NOMO-1 treated with DMSO at 0.1 percent for 48 hours (cell line): ENCODE results near the gene FYN.
"Not testable (repeated sequence)": the region's sequence is repeated elsewhere in the genome, so short reads cannot be mapped to it uniquely, and the experiment has no call there.

ENCODE experiments used
- DNase-seq: peaks from one replicate; lab custom pipeline; 2025; ENCODE audit not compliant: unreplicated experiment; lab: John Stamatoyannopoulos, UW

The FYN gene

GRCh38 chr6:111686932-111687266 lies 186.4 kb downstream of the FYN start:
- DNase-seq, result no peak

DNA sequence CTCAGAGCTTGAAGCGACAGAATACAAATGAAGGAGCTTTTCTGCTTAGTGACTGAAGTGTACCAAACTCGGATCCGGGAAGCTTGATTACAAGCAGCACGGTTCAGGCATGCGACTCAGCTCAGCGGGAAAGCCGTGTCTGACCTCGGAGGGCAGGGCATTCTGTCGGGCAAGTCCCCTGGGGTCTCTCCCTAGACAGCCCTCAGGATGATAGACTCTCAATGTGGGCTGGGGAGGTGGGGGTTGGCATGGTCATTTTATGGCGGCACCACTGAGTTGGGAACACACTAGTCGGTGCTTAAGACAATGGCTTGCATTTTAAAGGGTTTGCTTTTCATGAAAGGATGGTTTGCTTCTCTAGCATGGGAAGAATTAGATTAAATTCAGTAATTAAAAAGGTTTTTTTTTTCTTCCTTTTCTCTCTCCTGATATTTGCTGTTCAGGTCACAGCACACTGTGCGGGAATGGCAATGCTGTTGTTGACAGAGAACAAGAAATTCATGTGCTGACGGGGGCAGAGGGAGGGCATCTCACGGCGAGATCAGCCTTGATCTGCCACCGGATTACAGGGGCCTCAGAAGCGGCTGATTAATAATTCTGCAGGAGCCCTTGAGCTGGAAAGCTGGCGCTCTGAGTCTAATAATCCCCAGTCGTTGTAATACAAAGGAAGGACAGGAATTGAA lies 186.9 kb downstream of the FYN start:
- DNase-seq, result no peak

DNA sequence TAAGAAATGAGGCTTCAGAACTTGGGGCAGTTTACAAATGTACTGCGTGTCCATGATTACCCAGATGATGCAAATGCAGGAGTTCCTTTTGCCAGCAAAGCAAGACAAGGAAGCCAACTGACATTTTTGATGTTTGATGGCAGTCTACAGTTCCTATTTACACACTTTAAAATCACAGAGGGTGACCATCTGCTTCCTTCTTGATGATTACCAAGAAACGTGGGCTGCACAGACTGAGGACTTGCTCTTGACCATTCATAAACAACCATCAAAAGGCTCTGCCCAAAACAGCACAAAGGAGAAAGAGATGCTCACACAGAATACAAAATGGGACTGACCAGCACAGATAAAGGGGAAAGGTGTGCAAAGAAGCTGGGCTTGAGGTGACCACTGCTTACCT lies 187.7 kb downstream of the FYN start:
- DNase-seq, result no peak

GRCh38 chr6:111685058-111685457 lies 188.2 kb downstream of the FYN start:
- DNase-seq, result no peak

DNA sequence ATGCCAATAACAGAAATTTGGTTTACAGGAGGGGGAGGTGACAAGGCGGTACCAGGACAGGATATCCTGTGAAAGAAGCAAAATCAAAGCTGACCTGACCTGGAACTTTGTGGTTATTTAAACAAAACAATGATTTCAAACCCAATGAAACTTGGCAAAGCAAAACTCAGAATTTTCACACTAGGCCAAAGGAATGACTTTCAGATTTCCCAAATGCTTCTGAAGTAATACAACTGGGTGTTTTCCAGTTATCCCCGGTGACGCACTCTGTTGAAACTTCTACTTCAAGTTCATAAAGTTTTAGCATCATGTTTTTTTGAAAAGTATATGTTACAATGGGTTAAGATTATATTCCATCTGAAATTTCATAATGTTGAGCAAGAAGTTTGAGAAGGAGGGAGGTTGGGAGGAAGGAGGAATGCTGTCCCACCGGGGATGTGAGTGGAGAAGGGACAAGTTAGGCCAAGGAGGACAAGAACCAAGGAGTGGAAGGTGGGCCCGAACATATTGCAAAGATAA lies 189.4 kb downstream of the FYN start:
- no peak for DNase-seq

GRCh38 chr6:111683157-111683556 lies 190.1 kb downstream of the FYN start:
- DNase-seq, result no peak

- DNase-seq, result no peak
These were observed 191.4 kb downstream of the FYN start for GRCh38 chr6:111681860-111682259.

DNA sequence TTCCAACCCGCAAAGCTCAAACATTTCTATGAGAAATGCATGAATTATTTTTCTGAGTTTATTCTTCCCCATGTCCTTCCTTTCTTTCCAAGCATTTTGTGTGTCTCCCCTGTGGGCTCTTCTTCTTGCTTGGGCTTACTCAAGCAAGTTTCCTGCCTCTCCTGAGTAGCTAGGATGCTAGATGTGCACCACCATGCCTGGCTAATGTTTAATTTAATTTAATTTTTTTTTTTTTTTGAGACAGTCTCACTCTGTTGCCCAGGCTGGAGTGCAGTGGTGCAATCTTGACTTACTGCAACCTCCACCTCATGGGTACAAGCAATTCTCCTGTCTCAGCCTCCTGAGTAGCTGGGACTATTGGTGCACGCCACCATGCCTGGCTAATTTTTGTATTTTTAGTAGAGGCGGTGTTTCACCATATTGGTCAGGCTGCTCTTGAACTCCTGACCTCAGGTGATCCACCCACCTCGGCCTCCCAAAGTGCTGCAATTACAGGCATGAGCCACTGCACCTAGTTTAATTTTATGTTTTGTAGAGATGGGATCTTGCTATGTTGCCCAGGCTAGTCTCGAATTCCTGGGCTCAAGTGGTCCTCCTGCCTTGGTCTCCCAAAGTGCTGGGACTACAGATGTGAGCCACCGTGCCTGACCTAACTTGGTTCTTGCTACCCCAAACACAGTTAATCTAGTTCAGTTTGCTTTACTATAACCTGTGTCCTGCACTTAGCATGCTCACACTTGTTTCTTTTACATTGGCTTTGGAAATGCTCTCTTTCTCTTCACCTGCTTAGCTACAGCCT lies 192.2 kb downstream of the FYN start:
- DNase-seq, result not testable (repeated sequence)

- no peak for DNase-seq
These were observed 193.1 kb downstream of the FYN start for GRCh38 chr6:111680015-111680712.

DNA sequence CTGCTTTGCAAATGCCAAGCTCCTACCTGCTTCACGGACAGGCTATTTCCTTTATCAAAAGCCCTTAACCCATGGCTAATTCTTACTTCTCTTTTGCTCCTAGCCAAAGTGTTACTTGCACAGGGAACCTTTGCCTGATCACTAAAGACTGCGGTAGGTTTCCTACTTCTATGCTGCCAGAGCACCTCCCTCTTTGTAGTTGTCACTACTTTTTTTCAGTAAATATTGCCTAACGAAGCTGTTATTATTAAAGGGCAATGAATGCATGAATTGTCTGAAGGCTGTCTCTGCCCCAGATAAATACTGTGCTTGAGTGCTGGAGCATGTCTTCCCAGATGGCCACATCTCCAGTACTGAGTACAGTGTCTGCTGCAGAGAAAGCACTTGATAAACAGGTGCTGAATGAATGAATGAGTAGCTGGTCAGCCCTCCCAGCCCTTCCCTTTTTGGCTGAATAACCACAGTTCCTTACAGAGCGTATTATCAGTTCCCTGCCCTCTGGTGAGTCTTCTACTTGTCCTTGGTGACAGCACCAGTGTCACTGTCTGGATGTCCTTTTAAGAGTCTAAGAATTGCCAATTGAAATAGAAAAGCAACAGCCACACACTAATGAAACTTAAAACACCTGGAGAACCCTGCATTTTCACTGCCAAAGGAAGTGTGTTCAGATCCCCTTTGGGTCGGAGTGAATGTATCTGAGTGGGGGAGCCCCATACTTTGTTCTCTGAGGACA lies 194.0 kb downstream of the FYN start:
- no peak for DNase-seq

DNA sequence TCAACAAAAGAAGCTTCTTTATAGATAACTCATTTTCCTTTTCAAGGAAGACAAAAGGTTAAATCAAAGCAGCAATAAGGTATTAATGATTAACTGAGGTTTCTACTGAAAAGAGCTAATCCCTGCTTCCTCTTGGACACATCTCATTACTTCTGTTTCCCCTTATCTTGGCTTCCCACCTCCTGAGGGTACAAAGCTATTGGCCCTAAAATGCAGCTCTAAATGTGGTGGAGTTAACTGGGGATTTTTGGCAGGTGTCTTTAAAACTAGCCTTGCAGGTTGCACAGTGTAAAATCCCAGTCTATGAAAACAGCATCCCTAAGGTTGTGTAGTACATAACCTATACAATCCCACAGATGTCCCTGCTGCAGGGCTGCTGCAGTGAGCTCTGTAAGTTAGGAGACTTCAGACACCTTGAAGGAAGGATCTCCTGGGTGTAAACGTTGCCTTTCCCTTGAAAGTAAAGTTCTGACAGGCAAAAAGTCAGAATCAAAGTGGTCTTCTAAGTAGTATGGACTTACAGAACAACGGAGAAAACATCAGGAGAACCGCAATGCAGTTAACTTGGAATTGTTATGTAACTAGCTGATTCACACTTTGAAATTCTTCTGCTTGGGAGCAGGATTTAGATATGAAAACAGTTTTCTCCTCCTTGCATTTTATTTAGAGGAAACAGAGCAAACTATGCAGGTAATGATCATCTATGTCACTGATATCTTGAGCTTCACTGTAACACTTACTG lies 195.8 kb downstream of the FYN start:
- no peak for DNase-seq

DNA sequence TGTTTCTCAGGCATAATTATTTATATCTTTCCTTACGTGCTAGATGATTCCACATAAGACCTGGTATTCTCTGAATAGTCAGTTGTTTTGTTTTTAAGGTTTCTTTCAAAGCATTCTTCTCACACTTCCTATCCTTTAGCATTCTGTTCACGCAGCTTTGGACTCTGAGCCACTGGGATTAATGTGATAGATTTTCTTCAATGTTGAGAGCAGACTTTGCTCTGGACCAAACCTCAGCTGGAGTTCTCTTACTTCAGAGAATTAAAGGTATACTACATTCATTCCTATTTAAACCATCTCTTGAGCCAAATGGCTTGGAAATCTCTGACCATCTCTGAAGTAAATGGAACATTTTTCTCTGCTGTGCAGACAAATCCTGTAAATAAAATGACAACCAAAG lies 196.9 kb downstream of the FYN start:
- no peak for DNase-seq

DNA sequence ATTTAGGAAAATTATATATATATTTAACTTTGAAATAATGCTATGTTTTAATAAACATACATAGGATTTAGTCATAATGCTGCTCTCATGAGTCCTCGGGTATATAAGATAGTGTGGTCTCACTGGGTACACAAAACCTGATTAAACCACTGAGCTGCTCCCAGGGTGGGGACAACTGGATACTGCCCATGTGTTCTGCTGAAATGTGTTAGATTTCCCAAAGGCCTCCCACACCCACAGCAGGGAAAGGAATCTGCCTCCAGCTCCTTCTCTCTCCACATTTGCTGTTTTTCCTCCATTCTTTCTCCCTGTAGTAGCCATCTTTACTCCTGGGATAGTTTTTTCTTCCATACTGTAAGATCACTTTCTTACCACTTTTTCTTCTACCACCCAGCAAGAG lies 198.4 kb downstream of the FYN start:
- no peak for DNase-seq

- DNase-seq, result no peak
These were observed 198.8 kb downstream of the FYN start for GRCh38 chr6:111674413-111674812.

DNA sequence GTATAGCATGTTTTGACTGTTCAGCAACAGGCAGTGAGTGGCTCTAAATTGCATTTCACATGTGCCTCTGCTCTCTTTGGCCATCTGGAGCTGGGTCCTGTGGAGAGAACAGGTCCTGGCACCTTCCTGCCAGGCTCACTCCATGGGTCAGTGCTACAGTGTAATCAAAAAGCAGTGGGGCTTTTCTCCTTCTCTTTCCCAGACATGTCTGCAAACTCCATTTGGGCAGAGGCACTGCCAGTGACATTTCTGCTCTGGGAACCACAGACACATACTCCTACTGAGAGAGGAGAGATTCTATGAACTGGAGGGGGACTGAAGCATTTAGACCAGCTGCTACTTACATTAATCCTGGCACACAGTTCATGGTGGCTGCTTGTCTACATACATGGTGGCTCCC lies 199.3 kb downstream of the FYN start:
- no peak for DNase-seq

DNA sequence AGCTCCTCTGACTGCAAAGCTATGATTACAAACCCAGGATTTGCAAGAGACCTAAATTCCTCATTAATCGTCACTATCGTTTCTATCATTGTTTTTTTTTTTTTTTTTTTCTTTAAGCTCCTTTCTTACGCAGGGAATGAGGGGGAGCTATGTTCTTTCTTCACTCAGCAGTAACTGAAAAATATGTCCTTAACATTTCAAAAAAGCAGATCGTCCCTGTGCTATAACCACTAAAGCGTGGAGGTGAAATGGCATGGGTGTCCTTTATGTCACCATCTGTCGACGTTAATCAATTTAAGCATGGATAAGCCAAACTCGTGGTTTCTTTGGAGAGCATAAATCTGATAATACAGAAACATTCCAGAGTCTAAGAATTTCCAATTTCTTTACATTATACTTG lies 199.7 kb downstream of the FYN start:
- no peak for DNase-seq

GRCh38 chr6:111672761-111673450 lies 200.3 kb downstream of the FYN start:
- no peak for DNase-seq

GRCh38 chr6:111669326-111669725 lies 203.9 kb downstream of the FYN start:
- no peak for DNase-seq

- no peak for DNase-seq
These were observed 204.8 kb downstream of the FYN start for GRCh38 chr6:111668410-111668809.

- DNase-seq, result no peak
These were observed 205.3 kb downstream of the FYN start for GRCh38 chr6:111667931-111668330.
